IMR-90 (cell line): ENCODE measurements around the gene GFPT1. TPM values are rescaled to one million over a fixed set of nuclear protein-coding genes. Genes with fewer than 3 reads are reported as not detected.

Experiments
- ATAC-seq: fragments of 200-7000 bp; cut with Tn5 transposase; 2 replicates; pipeline ENCODE4 v1.9.1; 2020; ENCODE audit warnings: low read depth, mild to moderate bottlenecking, moderate library complexity
- BruUV-seq: library from RNA; stranded (reverse); fragments of 400-500 nt; replicated peaks from 2 replicates; lab custom pipeline; 2021; lab: Mats Ljungman, UMichigan
- CTCF ChIA-PET: fragments of 300-600 bp; formaldehyde crosslinking; extraction: SDS; loops from one replicate; lab custom pipeline; 2021; ENCODE audit warnings: antibody characterized with exemption; lab: Yijun Ruan, JAX
- POLR2A ChIA-PET: fragments of 300-600 bp; sonication (Branson Sonifier 250); formaldehyde crosslinking; loops from one replicate; lab custom pipeline; 2022; ENCODE audit warnings: antibody characterized with exemption; ENCODE audit not compliant: unreplicated experiment; lab: Charles Lee
- DNase-seq: peaks from one replicate; pipeline ENCODE4 v3.0.0; 2013
- H2AFZ ChIP-seq: replicated peaks from 2 replicates; pipeline ENCODE3; 2013; ENCODE audit warnings: low read length, mild to moderate bottlenecking; ENCODE audit not compliant: poor library complexity
- H2AK5ac ChIP-seq: 2 replicates; pipeline ENCODE4 v1.6.1; 2013; ENCODE audit warnings: low read depth, low read length, inconsistent platforms
- H2AK9ac ChIP-seq: replicated peaks from 2 replicates; pipeline ENCODE3; 2013; ENCODE audit warnings: mild to moderate bottlenecking, low read depth, low read length, moderate library complexity; ENCODE audit not compliant: poor library complexity
- H2BK120ac ChIP-seq: 2 replicates; pipeline ENCODE4 v1.6.1; 2013; ENCODE audit warnings: low read depth, low read length, inconsistent platforms
- H2BK15ac ChIP-seq: 3 replicates; pipeline ENCODE4 v1.6.1; 2013; ENCODE audit warnings: low read depth, low read length, inconsistent platforms
- H2BK20ac ChIP-seq: 2 replicates; pipeline ENCODE4 v1.6.1; 2013; ENCODE audit warnings: low read depth, mild to moderate bottlenecking, inconsistent platforms, low read length, moderate library complexity
- H2BK5ac ChIP-seq: 2 replicates; pipeline ENCODE4 v1.6.1; 2013; ENCODE audit warnings: mild to moderate bottlenecking, low read depth, low read length, inconsistent platforms; ENCODE audit not compliant: poor library complexity, severe bottlenecking
- H3K14ac ChIP-seq: replicated peaks from 2 replicates; pipeline ENCODE4 v1.6.1; 2013; ENCODE audit warnings: low read depth, low read length, inconsistent platforms
- H3K18ac ChIP-seq: 2 replicates; pipeline ENCODE4 v1.6.1; 2013; ENCODE audit warnings: low read depth, low read length, control low read depth
- H3K23ac ChIP-seq: 2 replicates; pipeline ENCODE4 v1.6.1; 2013; ENCODE audit warnings: low read depth, low read length, inconsistent platforms
- H3K27ac ChIP-seq: 2 replicates; pipeline ENCODE4 v1.5.1; 2013; ENCODE audit warnings: mild to moderate bottlenecking, control low read depth, low read length; ENCODE audit not compliant: insufficient read depth
- H3K27me3 ChIP-seq: 2 replicates; pipeline ENCODE4 v1.6.1; 2013; ENCODE audit warnings: low read length; ENCODE audit not compliant: control insufficient read depth, insufficient read depth
- H3K36me3 ChIP-seq: 2 replicates; pipeline ENCODE4 v1.6.1; 2013; ENCODE audit warnings: low read length, mixed read lengths; ENCODE audit not compliant: control insufficient read depth, insufficient read depth
- H3K4ac ChIP-seq: 2 replicates; pipeline ENCODE4 v1.6.1; 2013; ENCODE audit warnings: low read depth, low read length, inconsistent platforms
- H3K4me1 ChIP-seq: 2 replicates; pipeline ENCODE4 v1.6.1; 2013; ENCODE audit warnings: low read length, mixed read lengths; ENCODE audit not compliant: control insufficient read depth, insufficient read depth
- H3K4me2 ChIP-seq: 2 replicates; pipeline ENCODE4 v1.6.1; 2013; ENCODE audit warnings: low read depth, mild to moderate bottlenecking, control low read depth, low read length, moderate library complexity
- H3K4me3 ChIP-seq: 2 replicates; pipeline ENCODE4 v1.5.1; 2013; ENCODE audit warnings: low read depth, mild to moderate bottlenecking, control low read depth, low read length, moderate library complexity; ENCODE audit not compliant: insufficient read depth
- H3K56ac ChIP-seq: 2 replicates; pipeline ENCODE4 v1.6.1; 2013; ENCODE audit warnings: low read length, inconsistent platforms; ENCODE audit not compliant: insufficient read depth; ENCODE audit errors: extremely low read depth
- H3K79me1 ChIP-seq, 2 experiments: 2 replicates each; pipeline ENCODE4 v1.6.1; 2013; ENCODE audit warnings: low read length in 2 of 2, inconsistent platforms in 1 of 2, low read depth in 1 of 2
- H3K9ac ChIP-seq: 2 replicates; pipeline ENCODE4 v1.6.1; 2013; ENCODE audit warnings: low read depth, low read length, control low read depth
- H3K9me1 ChIP-seq: 2 replicates; pipeline ENCODE4 v1.6.1; 2013; ENCODE audit warnings: low read length, inconsistent platforms; ENCODE audit not compliant: insufficient read depth
- H3K9me3 ChIP-seq: 2 replicates; pipeline ENCODE4 v1.6.1; 2013; ENCODE audit warnings: low read length; ENCODE audit not compliant: control insufficient read depth, insufficient read depth
- H4K20me1 ChIP-seq: 2 replicates; pipeline ENCODE4 v1.6.1; 2013; ENCODE audit warnings: low read length, inconsistent platforms; ENCODE audit not compliant: insufficient read depth
- H4K5ac ChIP-seq: 2 replicates; pipeline ENCODE4 v1.6.1; 2013; ENCODE audit warnings: mild to moderate bottlenecking, low read depth, low read length, control low read depth
- H4K8ac ChIP-seq, 2 experiments: 2 replicates each; pipeline ENCODE4 v1.6.1; 2013; ENCODE audit warnings: low read depth in 2 of 2, low read length in 2 of 2, control low read depth in 1 of 2, inconsistent platforms in 1 of 2
- H4K91ac ChIP-seq: 2 replicates; pipeline ENCODE4 v1.6.1; 2013; ENCODE audit warnings: low read depth, low read length, inconsistent platforms; ENCODE audit not compliant: insufficient read depth
- CEBPB ChIP-seq: IDR thresholded peaks from 2 replicates; pipeline ENCODE4 v1.6.1; 2012; ENCODE audit warnings: low read depth, low read length, improper control_type of control experiment
- MXI1 ChIP-seq: IDR thresholded peaks from 2 replicates; pipeline ENCODE4 v1.6.1; 2012; ENCODE audit warnings: low read depth, mild to moderate bottlenecking, low read length, moderate library complexity, borderline replicate concordance
- POLR2A ChIP-seq: IDR thresholded peaks from 2 replicates; pipeline ENCODE4 v1.6.1; 2012; ENCODE audit warnings: mild to moderate bottlenecking, low read depth, low read length
- WGBS, 2 experiments: methylation state at CpG; one replicate each; pipeline versions ENCODE4 v1.1.5 to v1.1.7; 2013; ENCODE audit warnings: missing lambda C conversion rate in 2 of 2; ENCODE audit not compliant: insufficient read length in 1 of 2; ENCODE audit errors: extremely low coverage in 2 of 2; 5-methylcytosine and 5-hydroxymethylcytosine counted together
- dilution Hi-C: fragments of 300-500 bp; cut with HindIII; formaldehyde crosslinking; loops from one replicate; pipeline ENCODE4 v1.14.3; 2018; ENCODE audit warnings: low sequenced_read_pairs; ENCODE audit not compliant: unreplicated experiment
- in situ Hi-C: fragments of 300-500 bp; cut with MboI; formaldehyde crosslinking; loops from 3 replicates; pipeline ENCODE4 v1.14.3; 2019; ENCODE audit warnings: low sequenced_read_pairs, inconsistent platforms, mixed read lengths
- intact Hi-C: fragments of 100-400 bp; cut with micrococcal nuclease; formaldehyde crosslinking; loops from 2 replicates; pipeline ENCODE4 v1.10.0; 2022
- polyA plus RNA-seq, 3 experiments: library from polyadenylated mRNA; depleted of rRNA; stranded (reverse); fragments of >200 nt; gene quantifications; 2 replicates each; pipeline ENCODE4 v1.2.3, GENCODE V29; 2012; ENCODE audit warnings: low replicate concordance in 1 of 3
- total RNA-seq: library from RNA; depleted of rRNA; stranded (reverse); fragments of >200 nt; gene quantifications from 2 replicates; pipeline ENCODE4 v1.2.3, GENCODE V29; 2012
- TF ChIP-seq, protein P1 (sequence below): fragments of 150-350 bp; IDR thresholded peaks from 2 replicates; pipeline ENCODE4 v1.6.1; 2017; ENCODE audit warnings: mild to moderate bottlenecking, antibody characterized with exemption, low read length, low read depth

Gene GFPT1
- total and polyA plus RNA-seq, 2 of the 4 experiments (the other 2 are of a cell fraction): 23.5 to 52.9 TPM

DNA sequence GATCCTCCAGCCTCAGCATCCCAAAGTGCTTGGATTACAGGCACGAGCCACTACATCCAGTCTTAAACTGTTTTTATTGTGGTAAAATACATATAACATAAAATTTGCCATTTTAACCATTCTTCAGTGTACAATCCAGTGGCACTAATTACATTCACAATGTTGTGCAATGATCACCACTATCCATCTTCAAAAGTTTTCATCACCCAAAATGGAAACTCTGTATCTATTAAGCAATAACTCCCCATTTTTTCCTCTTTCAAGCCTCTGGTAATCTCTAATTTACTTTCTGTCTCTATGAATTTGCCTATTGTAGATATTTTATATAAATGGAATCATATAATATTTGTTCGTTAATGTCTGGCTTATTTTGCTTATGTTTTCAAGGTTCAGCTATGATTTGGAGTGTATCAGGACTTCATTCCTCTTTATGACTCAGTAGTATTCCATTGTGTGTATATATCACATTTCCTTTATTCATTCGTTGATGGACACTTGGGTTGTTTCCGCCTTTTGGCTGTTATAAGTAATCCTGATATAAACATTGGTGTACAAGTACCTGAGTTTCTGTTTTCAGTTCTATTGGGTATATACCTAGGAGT is 71.8 kb downstream of the GFPT1 start:
- in situ Hi-C loops (no loop called here), intact Hi-C loops (no loop called here), dilution Hi-C loops (loop anchor here (25.0 kb wide), 1 partner anchor 303 kb away; the partner anchor contains the start of gene ANTXR1)
- Histone ChIP-seq H3K9me1 (peaks cover 6% of the 10 kb centered on the region; the same call in 1 of the 2 replicates), H3K27me3 (no peaks in the 10 kb centered on the region), H2AK5ac (no peak overlapping the region), H2AFZ (no peak overlapping the region), H2BK20ac (no peak overlapping the region), H3K9me3 (0 out of 2 replicates have a peak, but pooled peaks cover 2% of the 10 kb centered on the region), H3K18ac (no peak overlapping the region), H4K91ac (no peak overlapping the region), H3K56ac (no peak overlapping the region), H3K9ac (no peak overlapping the region), H3K79me1 (peaks cover 3 to 14% of the 10 kb centered on the region in 2 experiments; a peak in 2 of 4 replicates), H3K23ac (no peak overlapping the region), H3K4me1 (peaks cover 5% of the 10 kb centered on the region), H3K27ac (no peak overlapping the region), H3K4ac (no peak overlapping the region), H2BK5ac (no peak overlapping the region), H3K4me3 (no peak overlapping the region), H3K36me3 (peaks cover 9% of the 10 kb centered on the region), H2BK120ac (no peak overlapping the region), H4K8ac (no peak overlapping the region), H4K5ac (no peak overlapping the region), H3K4me2 (no peak overlapping the region), H2BK15ac (no peak overlapping the region), H3K14ac (no peak overlapping the region), H2AK9ac (no peak overlapping the region), H4K20me1 (no peaks in the 10 kb centered on the region)
- BruUV-seq: no TSS peak
- ChIA-PET CTCF (interaction anchor here (0.5 kb wide), 1 partner anchor 1651 kb away, joined by 3 read pairs; no protein-coding TSS in a partner anchor), POLR2A (no interaction called here)
- no peak for ATAC-seq
- WGBS, 2 experiments: no CpG with 5 or more reads among the region's 4 CpGs
- TF ChIP-seq CEBPB: peak; percentile 54
- TF ChIP-seq POLR2A: no peak
- TF ChIP-seq, protein P1, sequence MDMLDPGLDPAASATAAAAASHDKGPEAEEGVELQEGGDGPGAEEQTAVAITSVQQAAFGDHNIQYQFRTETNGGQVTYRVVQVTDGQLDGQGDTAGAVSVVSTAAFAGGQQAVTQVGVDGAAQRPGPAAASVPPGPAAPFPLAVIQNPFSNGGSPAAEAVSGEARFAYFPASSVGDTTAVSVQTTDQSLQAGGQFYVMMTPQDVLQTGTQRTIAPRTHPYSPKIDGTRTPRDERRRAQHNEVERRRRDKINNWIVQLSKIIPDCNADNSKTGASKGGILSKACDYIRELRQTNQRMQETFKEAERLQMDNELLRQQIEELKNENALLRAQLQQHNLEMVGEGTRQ: no peak
- TF ChIP-seq MXI1: no peak
- DNase-seq: no peak
